ENCODE data around the gene ITGA1. TPM values are rescaled to one million over a fixed set of nuclear protein-coding genes. Genes with fewer than 3 reads are reported as not detected.

The ITGA1 gene
- polyA plus RNA-seq, 1 experiment, result 148 TPM

DNA sequence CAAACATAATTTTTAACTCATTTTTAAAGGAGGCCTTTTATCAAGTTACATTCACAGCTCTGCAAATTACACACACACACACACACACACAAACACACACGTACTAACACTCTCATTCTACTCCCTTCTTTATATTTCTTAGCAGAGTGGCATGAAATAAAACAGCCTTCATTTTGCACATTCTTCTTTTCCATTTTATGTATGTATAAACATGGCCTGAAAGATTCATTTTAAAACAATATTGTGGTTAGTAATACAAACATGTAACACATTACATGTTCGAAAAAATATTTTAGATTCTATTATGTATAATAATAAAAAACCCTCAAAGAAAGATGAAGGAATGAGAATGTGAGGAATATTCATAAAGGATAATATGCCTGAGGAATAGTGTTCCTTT is 115.4 kb downstream of the ITGA1 start:
- H3K9me3 ChIP-seq (ENCODE audit: control insufficient read depth, insufficient read depth, low read length), result no peaks in the 10 kb centered on the region
- no peak overlapping the region for H3K27ac ChIP-seq (ENCODE audit: low read depth, low read length)
- POLR2A ChIA-PET, result no interaction called here
- DNase-seq (ENCODE audit: low read depth, low spot score), result no peak
- H3K27me3 ChIP-seq (ENCODE audit: control insufficient read depth, insufficient read depth, low read length), result no peaks in the 10 kb centered on the region
- TF ChIP-seq CTCF (IDR thresholded peaks at IDR 0.05; ENCODE audit: low read depth, low read length), result no peak
- CTCF ChIA-PET, result interaction anchor here (1.1 to 2.9 kb wide), 2 partner anchors 12 kb away, joined by 5 to 14 read pairs; no protein-coding TSS in a partner anchor
- no peak overlapping the region for H3K4me3 ChIP-seq (ENCODE audit: low read depth, low read length)

GRCh38 chr5:52906343-52906742 is 118.6 kb downstream of the ITGA1 start:
- no peak for DNase-seq (ENCODE audit: low read depth, low spot score)
- Histone ChIP-seq H3K27me3 (ENCODE audit: control insufficient read depth, insufficient read depth, low read length) (no peaks in the 10 kb centered on the region), H3K27ac (ENCODE audit: low read depth, low read length) (no peak overlapping the region), H3K9me3 (ENCODE audit: control insufficient read depth, insufficient read depth, low read length) (no peaks in the 10 kb centered on the region), H3K4me3 (ENCODE audit: low read depth, low read length) (no peak overlapping the region)
- no peak for TF ChIP-seq CTCF (IDR thresholded peaks at IDR 0.05; ENCODE audit: low read depth, low read length)
- CTCF ChIA-PET, result interaction anchor here (0.5 to 2.9 kb wide), 3 partner anchors 9 to 42 kb away, joined by 3 to 13 read pairs (median 3); no protein-coding TSS in a partner anchor
- POLR2A ChIA-PET, result interaction anchor here (1.5 kb wide), 1 partner anchor 67 kb away, joined by 3 read pairs; no protein-coding TSS in a partner anchor

GRCh38 chr5:52906845-52907244 is 119.1 kb downstream of the ITGA1 start:
- ChIA-PET CTCF (interaction anchor here (0.5 to 2.9 kb wide), 2 partner anchors 9 kb away, joined by 3 to 13 read pairs; no protein-coding TSS in a partner anchor), POLR2A (interaction anchor here (0.7 to 1.5 kb wide), 2 partner anchors 49 to 67 kb away, joined by 3 read pairs; no protein-coding TSS in a partner anchor)

GRCh38 chr5:52909192-52909591 is 121.5 kb downstream of the ITGA1 start:
- POLR2A ChIA-PET, result interaction anchor here (0.7 kb wide), 1 partner anchor 57 kb away, joined by 4 read pairs; no protein-coding TSS in a partner anchor
- CTCF ChIA-PET, result interaction anchor here (1.2 to 1.7 kb wide), 2 partner anchors 10 to 33 kb away, joined by 3 to 4 read pairs; no protein-coding TSS in a partner anchor
- H3K9me3 ChIP-seq (ENCODE audit: control insufficient read depth, insufficient read depth, low read length), result no peaks in the 10 kb centered on the region
- no peak for TF ChIP-seq CTCF (IDR thresholded peaks at IDR 0.05; ENCODE audit: low read depth, low read length)
- DNase-seq (ENCODE audit: low read depth, low spot score), result no peak
- H3K27ac ChIP-seq (ENCODE audit: low read depth, low read length), result no peak overlapping the region
- no peaks in the 10 kb centered on the region for H3K27me3 ChIP-seq (ENCODE audit: control insufficient read depth, insufficient read depth, low read length)
- H3K4me3 ChIP-seq (ENCODE audit: low read depth, low read length), result no peak overlapping the region

More at GRCh38 chr5:52906845-52907244, 119.1 kb downstream of the ITGA1 start:
- Histone ChIP-seq H3K27me3 (ENCODE audit: control insufficient read depth, insufficient read depth, low read length) (no peaks in the 10 kb centered on the region), H3K27ac (ENCODE audit: low read depth, low read length) (no peak overlapping the region), H3K4me3 (ENCODE audit: low read depth, low read length) (no peak overlapping the region), H3K9me3 (ENCODE audit: control insufficient read depth, insufficient read depth, low read length) (no peaks in the 10 kb centered on the region)
- no peak for DNase-seq (ENCODE audit: low read depth, low spot score)
- no peak for TF ChIP-seq CTCF (IDR thresholded peaks at IDR 0.05; ENCODE audit: low read depth, low read length)

DNA sequence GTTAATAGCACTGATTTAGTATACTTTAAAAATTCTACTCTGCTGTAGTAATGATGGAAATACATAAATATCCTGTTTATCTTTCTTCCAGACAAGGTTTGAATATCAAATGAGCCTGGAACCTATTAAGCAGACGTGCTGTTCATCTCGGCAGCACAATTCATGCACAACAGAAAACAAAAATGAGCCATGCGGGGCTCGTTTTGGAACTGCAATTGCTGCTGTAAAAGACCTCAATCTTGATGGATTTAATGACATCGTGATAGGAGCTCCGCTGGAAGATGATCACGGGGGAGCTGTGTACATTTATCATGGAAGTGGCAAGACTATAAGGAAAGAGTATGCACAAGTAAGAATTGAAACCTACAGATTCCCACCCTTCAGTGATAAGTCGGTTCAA is 122.4 kb downstream of the ITGA1 start:
- ChIA-PET CTCF (interaction anchor here (1.2 kb wide), 1 partner anchor 33 kb away, joined by 3 read pairs; no protein-coding TSS in a partner anchor), POLR2A (no interaction called here)
- Histone ChIP-seq H3K9me3 (ENCODE audit: control insufficient read depth, insufficient read depth, low read length) (no peaks in the 10 kb centered on the region), H3K4me3 (ENCODE audit: low read depth, low read length) (no peak overlapping the region), H3K27me3 (ENCODE audit: control insufficient read depth, insufficient read depth, low read length) (no peaks in the 10 kb centered on the region), H3K27ac (ENCODE audit: low read depth, low read length) (no peak overlapping the region)
- DNase-seq (ENCODE audit: low read depth, low spot score), result no peak
- TF ChIP-seq CTCF (IDR thresholded peaks at IDR 0.05; ENCODE audit: low read depth, low read length), result no peak
